BE2C (cell line): Measurements from ENCODE around the gene HASPIN.

ENCODE experiments used
- DNase-seq: peaks from one replicate; pipeline ENCODE4 v3.0.0-alpha.2; 2020
- H3K27me3 ChIP-seq: fragments of 250-450 bp; sonication (Bioruptor Pico); 2 replicates; pipeline ENCODE4 v1.5.1; 2020; ENCODE audit warnings: mild to moderate bottlenecking
- H3K36me3 ChIP-seq: fragments of 250-450 bp; sonication (Bioruptor Pico); 2 replicates; pipeline ENCODE4 v1.5.1; 2020; ENCODE audit warnings: mild to moderate bottlenecking
- H3K4me1 ChIP-seq: fragments of 250-450 bp; sonication (Bioruptor Pico); 2 replicates; pipeline ENCODE4 v1.5.1; 2020
- H3K4me3 ChIP-seq: 2 replicates; pipeline ENCODE4 v1.5.1; 2011; ENCODE audit warnings: low read depth, low read length
- H3K9me3 ChIP-seq: fragments of 250-450 bp; sonication (Bioruptor Pico); 2 replicates; pipeline ENCODE4 v1.5.1; 2020
- TF ChIP-seq, protein P1 (sequence below): IDR thresholded peaks from 2 replicates; pipeline ENCODE4 v1.5.1; 2012; ENCODE audit warnings: mild to moderate bottlenecking, low read depth, low read length

Gene HASPIN

DNA sequence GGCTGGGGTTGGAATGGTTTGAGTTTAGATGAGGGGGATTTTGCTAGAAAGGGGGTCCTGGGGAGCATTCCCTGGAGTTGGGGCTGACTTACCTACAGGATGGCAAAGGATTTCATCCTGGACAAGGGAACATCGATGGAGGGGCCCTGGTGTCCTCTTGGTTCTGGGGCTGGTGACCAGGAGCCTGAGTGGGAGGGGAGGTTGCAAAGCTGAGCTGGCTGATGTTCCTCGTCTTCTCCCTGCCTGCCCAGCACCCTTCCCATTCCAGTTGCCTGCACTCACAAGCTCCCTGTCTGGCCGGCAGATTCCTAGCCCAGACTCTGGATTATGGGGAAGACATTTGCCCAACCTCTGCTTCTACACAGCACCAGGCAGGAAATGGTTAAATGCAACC, 40.1 kb downstream of the HASPIN start:
- TF ChIP-seq, protein P1, sequence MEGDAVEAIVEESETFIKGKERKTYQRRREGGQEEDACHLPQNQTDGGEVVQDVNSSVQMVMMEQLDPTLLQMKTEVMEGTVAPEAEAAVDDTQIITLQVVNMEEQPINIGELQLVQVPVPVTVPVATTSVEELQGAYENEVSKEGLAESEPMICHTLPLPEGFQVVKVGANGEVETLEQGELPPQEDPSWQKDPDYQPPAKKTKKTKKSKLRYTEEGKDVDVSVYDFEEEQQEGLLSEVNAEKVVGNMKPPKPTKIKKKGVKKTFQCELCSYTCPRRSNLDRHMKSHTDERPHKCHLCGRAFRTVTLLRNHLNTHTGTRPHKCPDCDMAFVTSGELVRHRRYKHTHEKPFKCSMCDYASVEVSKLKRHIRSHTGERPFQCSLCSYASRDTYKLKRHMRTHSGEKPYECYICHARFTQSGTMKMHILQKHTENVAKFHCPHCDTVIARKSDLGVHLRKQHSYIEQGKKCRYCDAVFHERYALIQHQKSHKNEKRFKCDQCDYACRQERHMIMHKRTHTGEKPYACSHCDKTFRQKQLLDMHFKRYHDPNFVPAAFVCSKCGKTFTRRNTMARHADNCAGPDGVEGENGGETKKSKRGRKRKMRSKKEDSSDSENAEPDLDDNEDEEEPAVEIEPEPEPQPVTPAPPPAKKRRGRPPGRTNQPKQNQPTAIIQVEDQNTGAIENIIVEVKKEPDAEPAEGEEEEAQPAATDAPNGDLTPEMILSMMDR, result no peak
- H3K4me3 ChIP-seq, result no peak overlapping the region

DNA sequence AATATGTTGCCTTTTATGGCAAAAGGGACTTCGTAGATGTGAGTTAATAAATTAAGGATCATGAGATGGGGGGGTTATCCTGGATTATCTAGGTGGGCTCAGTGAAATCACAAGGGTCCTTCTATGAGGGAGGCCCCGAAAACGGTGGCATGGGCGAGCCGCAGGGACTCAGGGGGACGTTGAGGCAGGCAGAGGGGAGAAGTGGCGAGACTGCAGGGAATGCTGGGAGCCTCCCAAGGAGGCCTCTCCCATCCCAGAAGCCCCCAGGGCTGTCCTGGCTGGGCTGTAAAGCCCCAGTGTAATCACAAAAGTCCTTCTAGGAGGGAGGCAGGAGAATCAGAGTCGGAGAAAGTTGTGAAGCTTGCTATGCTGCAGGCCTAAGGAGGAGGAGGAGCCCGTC, 42.3 kb downstream of the HASPIN start:
- Histone ChIP-seq H3K36me3 (no peaks in the 10 kb centered on the region), H3K27me3 (no peaks in the 10 kb centered on the region), H3K4me1 (no peaks in the 10 kb centered on the region), H3K9me3 (no peaks in the 10 kb centered on the region), H3K4me3 (no peak overlapping the region)
- no peak for DNase-seq
- TF ChIP-seq, protein P1, result no peak

More for the DNA sequence above, 40.1 kb downstream of the HASPIN start:
- Histone ChIP-seq H3K9me3 (no peaks in the 10 kb centered on the region), H3K36me3 (no peaks in the 10 kb centered on the region), H3K4me1 (no peaks in the 10 kb centered on the region), H3K27me3 (no peaks in the 10 kb centered on the region)
- DNase-seq, result no peak

DNA sequence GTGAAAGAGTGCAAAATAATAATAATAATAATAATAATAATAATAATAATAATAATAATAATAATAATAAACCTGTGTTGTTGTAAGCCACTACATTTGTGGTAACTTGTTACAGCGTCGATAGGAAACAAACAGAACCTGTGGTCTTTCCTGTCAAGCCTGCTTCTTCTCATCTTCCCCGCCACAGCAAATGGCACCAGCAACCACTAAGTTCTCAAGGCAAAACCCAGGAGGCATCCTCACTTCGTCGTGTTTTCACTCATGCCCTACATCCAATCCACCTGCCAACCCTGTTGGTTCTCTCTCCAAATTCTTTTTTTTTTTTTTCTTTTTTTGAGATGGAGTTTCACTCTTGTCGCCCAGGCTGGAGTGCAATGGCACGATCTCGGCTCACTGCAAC, 43.1 kb downstream of the HASPIN start:
- DNase-seq, result no peak
- no peaks in the 10 kb centered on the region for H3K27me3 ChIP-seq
- TF ChIP-seq, protein P1, result no peak
- no peak overlapping the region for H3K4me3 ChIP-seq
- no peaks in the 10 kb centered on the region for H3K9me3 ChIP-seq
- no peaks in the 10 kb centered on the region for H3K4me1 ChIP-seq
- no peaks in the 10 kb centered on the region for H3K36me3 ChIP-seq

DNA sequence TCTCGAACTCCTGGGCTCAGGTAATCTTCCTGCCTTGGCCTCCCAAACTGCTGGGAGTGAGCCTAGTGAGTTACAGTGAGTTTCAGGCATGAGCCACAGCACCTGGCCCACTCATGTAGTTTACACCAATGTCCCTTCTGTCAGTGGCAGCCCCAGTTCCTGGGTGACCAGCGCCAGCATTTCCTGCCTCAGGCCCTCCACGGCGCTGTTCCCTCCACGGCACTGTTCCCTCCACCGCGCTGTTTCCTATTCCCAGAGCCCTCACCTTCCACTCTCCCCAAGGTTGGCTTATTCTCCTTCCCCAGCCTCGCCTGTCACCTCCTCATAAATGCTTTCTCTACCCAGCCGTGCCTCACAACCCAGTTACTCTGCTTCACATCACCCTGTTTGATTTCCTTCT, 44.6 kb downstream of the HASPIN start:
- Histone ChIP-seq H3K4me3 (no peak overlapping the region), H3K27me3 (no peaks in the 10 kb centered on the region), H3K9me3 (no peaks in the 10 kb centered on the region), H3K36me3 (no peaks in the 10 kb centered on the region), H3K4me1 (no peaks in the 10 kb centered on the region)
- DNase-seq, result no peak
- TF ChIP-seq, protein P1, result no peak

DNA sequence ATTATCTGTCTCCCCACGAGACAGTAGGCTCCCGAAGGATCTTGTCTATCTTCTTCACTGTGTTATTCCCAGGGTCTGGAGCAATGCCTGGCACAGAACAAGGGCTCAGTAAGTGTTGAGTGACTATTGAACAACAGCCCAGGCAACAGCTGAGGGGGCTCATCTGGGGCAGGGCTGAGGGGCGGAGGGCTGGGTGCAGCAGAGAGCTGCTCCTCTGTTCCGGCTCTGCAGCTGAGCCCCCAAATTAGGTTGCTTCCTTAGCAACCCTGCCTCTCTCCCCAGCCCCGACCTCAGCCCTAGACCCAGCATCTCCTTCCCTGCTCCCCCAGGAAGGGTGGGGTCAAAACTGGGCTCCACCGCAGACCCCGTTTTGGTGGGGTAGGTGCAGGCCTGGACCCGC, 45.1 kb downstream of the HASPIN start:
- H3K4me3 ChIP-seq, result no peak overlapping the region
- no peaks in the 10 kb centered on the region for H3K36me3 ChIP-seq
- no peaks in the 10 kb centered on the region for H3K4me1 ChIP-seq
- H3K9me3 ChIP-seq, result no peaks in the 10 kb centered on the region
- TF ChIP-seq, protein P1, result no peak
- no peaks in the 10 kb centered on the region for H3K27me3 ChIP-seq
- DNase-seq, result no peak

DNA sequence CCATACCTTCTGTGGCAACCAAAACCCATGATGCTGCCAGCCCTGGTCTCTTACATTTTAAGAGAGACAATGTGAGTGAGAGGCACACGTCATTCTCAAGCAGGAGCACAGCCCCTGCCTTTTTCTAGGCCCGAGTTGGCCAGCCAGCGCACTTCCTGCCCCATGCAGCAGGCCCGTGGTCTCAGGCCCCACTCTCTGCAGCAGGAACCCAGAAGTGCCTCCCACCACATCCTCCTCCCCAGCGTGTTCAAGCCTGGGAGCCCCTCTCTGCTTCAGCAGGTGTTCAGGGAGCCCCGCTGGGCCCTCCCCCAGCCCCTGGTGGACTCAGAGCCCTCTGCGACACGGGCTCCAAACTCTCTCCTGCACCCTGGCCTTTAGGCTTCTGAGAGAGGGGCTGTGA, 46.8 kb downstream of the HASPIN start:
- Histone ChIP-seq H3K27me3 (no peaks in the 10 kb centered on the region), H3K9me3 (no peaks in the 10 kb centered on the region), H3K36me3 (no peaks in the 10 kb centered on the region), H3K4me3 (no peak overlapping the region), H3K4me1 (no peaks in the 10 kb centered on the region)
- TF ChIP-seq, protein P1, result no peak
- no peak for DNase-seq
